DND-41 (cell line): ENCODE results near the gene POLA1.

Source experiments
- CTCF ChIP-seq: IDR thresholded peaks from 2 replicates; pipeline ENCODE4 v1.5.1; 2012; ENCODE audit warnings: borderline replicate concordance, low read length, moderate library complexity, mild to moderate bottlenecking; ENCODE audit not compliant: poor library complexity, severe bottlenecking; ENCODE audit errors: extremely low read depth
- EZH2 ChIP-seq: IDR thresholded peaks from 3 replicates; pipeline ENCODE4 v1.6.1; 2012; ENCODE audit warnings: borderline replicate concordance, low read depth, mild to moderate bottlenecking, moderate library complexity, low read length, inconsistent platforms; ENCODE audit not compliant: severe bottlenecking

GRCh38 chrX:24860140-24860539 is 166.4 kb downstream of the POLA1 start:
- no peak for TF ChIP-seq CTCF
- TF ChIP-seq EZH2 = no peak
